SKM-1 (cell line): ENCODE measurements around the gene SLX9.

Experiments used
- DNase-seq: peaks from one replicate; lab custom pipeline; 2025; ENCODE audit not compliant: unreplicated experiment; lab: John Stamatoyannopoulos, UW

The SLX9 gene

DNA sequence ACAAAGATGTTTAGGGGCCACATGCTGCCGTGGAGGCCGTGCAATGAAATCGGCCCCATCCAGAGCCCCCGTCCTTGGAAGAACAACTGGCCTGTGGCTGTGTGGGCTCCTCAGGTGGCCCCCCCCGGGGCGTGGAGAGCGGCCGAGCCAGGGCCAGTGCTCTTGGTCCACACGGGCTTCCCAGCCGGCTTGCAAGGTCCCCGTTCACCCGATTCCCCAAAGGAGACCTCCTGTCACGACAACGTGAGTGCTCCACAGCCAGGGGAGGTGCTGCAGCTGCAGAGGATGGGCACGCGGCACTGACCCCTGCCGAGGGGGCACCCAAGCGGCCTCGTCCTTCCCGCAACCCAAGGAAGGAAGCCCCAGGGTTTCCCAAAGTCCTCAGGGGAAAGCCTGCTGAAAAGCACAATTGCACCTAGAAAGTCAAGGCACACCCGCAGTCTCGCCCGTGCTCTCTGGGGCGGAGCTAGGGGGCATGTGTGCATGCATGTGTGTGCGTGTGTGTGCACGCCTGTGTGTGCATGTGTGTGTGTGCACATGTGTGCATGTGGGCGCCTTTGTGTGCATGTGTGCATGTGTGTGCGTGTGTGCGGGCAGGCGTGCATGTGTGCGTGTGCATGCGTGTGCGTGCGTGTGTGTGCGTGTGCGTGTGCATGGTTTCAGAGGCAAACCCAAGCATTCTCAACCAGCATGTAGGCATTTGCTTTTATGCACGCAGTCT is 48.2 kb downstream of the SLX9 start:
- no peak for DNase-seq

- no peak for DNase-seq
Measured at GRCh38 chr21:44988607-44989536, 49.0 kb downstream of the SLX9 start.

GRCh38 chr21:44989537-44989886 is 49.7 kb downstream of the SLX9 start:
- DNase-seq = no peak

GRCh38 chr21:44989943-44990780 is 50.3 kb downstream of the SLX9 start:
- DNase-seq = no peak

DNA sequence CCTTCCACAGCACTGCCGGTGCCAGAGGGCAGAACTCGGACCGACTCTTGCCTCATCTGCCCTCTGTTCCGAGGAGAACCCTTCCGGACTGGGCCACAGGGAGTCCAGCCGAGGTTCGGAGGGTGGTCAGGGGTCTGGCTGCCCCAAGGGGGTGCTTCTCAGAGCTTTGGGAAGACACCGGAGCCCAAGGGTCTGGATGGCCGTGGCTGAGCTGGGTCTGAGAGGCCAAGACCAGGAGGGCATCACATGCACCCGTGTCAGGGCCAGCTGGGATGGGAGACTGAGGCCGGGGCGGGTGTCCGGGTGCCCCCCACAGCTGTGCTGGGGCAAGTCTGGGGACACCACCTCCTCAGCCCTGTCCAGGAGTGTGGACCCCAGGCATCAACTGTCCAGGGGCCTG is 51.1 kb downstream of the SLX9 start:
- DNase-seq = no peak

DNA sequence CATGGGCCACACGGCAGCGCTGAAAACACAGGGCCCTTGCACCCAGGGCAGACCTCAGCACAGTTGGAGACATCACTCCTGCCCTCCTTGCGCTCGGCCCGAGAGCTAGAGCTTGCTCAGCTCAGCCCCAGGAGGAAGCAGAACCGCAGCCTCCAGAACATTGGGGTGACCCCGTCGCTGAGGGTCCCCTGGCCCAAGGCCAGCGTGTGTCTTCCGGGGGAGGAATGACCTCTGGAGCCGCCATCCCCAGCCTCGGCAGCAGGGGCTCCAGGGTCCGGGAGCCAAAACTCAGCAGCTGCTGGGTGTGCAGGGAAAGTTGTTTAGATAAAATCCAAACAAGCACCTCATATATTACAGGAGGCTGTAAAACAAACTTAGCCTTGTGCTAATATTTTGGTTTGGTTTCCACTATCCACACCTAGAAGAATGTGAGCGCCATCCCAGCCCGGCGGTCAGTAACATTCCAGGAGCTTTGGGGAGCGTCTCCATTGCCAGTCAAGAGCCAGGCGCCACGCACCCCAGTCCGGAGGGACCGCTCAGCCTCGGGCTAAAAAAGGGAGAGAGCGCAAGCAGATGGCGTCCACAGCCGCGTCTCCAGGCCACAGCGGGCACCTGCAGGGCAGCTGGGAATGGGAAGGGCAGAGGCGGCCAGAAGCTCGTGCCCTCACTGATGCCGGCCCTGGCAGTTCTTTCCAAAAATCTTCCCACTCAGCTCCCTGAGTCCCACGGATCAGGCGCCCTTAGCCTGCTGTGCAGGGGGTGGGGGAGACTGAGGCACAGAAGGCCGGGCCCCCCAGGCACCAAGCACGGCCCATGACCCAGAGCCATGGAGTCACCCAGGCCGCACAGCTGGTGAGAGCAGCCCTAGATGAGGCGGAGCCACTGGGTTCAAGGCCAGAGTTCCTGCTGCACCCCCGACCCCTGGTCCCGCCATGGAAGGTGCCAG is 52.0 kb downstream of the SLX9 start:
- DNase-seq = no peak

DNA sequence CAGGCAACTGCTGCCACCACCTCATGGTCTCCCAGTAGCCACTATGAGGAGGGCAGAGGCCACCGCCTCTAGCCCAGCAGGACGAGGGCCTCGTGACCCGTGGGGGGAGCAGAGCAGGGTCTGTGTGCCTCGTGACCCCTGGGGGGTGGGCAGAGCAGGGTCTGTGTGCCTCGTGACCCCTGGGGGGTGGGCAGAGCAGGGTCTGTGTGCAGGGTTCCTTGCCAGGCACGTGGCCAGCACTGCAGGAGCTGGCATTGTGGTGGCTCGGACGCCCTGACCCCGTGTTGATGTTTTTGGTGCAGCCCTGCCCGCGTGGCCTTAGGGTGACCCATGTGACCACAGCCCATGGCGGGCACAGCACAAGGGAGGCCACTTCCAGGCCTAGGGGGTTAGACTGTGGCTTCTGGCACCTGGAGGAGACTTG is 52.8 kb downstream of the SLX9 start:
- DNase-seq = no peak

DNA sequence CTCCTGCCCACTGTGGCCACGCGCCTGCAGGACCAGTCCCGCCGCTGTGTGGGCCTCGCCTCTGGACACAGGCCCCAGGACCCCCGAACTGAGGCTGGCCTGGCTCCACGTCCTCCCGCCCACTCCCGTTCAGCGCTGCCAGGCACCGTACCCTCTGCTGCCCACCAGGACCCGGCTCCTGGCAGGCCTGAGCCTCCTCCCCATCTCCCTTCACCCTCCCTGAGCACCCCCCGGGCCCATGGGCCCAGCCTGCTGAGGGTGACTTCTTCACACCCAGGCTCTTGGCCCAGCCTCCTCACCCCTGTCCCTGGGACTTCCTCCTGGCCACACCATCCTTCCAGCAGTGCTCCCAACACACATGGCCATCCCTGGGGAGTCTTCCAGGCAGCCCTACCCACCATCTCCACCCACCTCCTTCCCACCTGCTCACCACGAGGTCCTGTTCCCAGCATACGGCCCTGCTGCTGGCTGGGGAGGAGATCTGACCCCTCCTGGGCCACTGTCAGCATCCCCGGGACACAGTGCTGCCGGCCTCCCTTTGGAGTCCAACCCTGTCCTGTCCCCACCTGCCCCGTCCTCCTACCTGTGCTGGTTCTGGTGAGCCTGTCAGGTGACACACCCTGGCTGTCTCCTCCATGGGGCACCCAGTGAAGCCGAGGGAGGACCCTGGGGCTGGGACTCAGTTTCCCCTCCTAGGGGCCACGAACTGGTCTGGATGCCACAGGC is 53.7 kb downstream of the SLX9 start:
- no peak for DNase-seq

- no peak for DNase-seq
Measured at GRCh38 chr21:44994047-44994694, 54.3 kb downstream of the SLX9 start.

DNA sequence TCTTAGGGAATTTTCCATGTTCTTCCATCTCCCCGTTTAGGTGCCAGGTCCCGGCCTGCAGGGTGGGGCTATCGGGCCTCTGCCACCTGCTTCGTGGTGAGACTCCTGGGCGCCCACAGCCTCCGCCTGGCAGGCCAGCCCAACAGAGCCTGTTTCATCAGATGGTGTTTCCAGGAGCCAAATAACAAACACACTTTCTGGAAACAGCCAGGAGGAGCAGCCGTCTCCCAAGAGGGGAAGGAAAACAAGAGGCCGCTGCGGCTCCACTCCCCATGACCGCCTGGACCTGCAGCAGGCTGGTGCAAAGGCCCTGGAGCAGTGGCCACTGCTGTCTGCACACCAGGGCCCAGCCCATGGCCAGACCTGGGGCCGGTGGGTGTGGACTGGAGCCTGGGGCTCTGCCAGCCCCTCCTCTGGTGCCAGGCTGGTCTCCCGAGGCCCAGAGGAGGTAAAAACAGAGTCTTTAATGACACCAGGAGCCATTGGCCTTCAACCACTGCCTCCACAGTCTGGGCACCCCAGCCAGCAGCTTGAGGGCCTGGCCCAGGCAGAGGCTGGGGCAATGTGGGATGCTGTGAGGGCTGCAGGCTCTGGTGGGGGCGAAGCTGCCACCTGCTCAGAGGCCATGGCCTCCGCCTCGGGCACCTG is 55.0 kb downstream of the SLX9 start:
- DNase-seq = no peak

- DNase-seq = no peak
Measured at GRCh38 chr21:44995343-44995941, 55.6 kb downstream of the SLX9 start.

GRCh38 chr21:44996096-44996495 is 56.3 kb downstream of the SLX9 start:
- no peak for DNase-seq

GRCh38 chr21:44996501-44996921 is 56.7 kb downstream of the SLX9 start:
- no peak for DNase-seq

DNA sequence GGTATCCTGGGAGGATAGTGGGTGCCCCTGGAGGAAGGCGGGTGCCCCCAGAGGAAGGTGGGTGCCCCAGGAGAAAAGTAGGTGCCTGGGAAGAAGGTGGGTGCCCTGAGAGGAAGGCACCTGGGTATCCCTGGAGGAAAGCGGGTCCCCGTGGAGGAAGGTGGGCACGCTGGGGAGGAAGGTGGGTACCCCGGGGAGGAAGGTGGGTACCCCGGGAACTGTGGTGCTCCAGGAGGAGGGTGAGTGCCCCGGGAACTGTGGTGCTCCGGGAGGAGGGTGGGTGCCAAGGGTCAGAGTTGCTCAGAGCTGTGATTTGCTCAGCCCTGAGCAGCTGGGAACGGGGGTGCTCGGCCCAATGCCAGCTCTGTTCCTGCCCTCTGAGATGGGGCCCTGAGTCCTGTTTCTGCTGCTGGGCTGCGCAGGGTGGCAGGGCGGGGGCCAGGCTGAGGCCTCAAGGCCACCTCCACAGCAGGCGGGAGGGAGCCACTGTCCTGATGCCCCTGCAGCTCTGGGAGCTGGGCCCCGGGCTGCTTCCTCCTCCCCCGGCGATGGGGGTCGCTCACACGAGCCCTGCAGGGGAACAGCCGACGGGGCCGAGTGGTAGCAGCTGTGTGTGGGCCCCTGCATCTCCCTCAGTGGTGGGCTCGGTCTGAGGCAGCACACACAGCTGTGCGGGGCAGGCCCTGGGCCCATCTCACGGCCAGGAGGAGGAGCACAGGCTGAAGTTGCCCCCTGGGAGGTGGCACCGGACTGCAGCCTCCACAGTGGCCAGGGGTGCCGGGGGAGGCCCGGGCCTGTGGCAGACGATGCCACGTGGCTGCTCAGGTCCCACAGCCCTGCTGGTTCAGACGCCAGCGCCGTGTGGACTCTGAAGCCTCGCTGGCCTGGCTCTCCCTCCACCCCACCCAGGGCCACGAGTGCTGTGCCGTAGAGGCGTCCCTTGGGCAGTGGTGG is 57.4 kb downstream of the SLX9 start:
- DNase-seq = no peak

DNA sequence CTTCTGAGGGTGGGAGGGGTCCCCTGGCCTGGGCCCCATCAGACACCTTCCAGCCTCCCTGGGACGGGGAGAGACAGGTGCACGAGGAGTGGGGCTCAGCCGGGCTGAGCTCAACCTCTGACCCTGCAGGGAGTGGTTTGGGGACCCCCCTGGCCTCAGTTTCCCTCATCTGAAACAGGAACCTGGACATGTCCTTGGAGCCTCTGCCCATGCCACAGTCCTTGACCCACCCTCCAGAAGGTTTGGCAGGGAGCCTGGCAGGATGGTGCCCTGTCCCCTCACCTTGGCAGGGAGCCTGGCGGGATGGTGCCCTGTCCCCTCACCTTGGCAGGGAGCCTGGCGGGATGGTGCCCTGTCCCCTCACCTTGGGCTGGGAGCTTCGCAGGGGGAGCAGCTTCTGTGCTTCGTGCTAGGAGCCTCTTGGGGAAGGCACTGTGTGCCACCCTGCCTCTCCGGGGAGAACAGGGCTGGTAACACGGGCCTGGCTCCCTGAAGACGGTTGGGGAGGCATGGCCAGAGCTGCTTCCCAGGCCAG is 58.3 kb downstream of the SLX9 start:
- no peak for DNase-seq

- DNase-seq = no peak
Measured at GRCh38 chr21:44998621-44999427, 59.0 kb downstream of the SLX9 start.
